Liver (tissue), 9 donors: ENCODE results near the gene B3GALT2. TPM values are rescaled to one million over a fixed set of nuclear protein-coding genes. Genes with fewer than 3 reads are reported as not detected.

Experiments used
- DNase-seq: peaks from one replicate; pipeline ENCODE4 v3.0.0-alpha.2; 2017; ENCODE audit warnings: low spot score
- H3K27ac ChIP-seq, 2 donors: one replicate each; pipeline ENCODE4 v1.7.0; 2013; ENCODE audit warnings: inconsistent platforms in 2 of 2, low read length in 2 of 2, control low read depth in 1 of 2, low read depth in 1 of 2, mild to moderate bottlenecking in 1 of 2
- H3K27me3 ChIP-seq, 4 donors: one replicate each; pipeline versions ENCODE4 v1.6.1 to v1.7.0; 2013; ENCODE audit warnings: low read length in 3 of 4, inconsistent platforms in 1 of 4, mild to moderate bottlenecking in 1 of 4, moderate library complexity in 1 of 4; ENCODE audit not compliant: control insufficient read depth in 4 of 4, insufficient read depth in 4 of 4
- H3K36me3 ChIP-seq, 4 donors: one replicate each; pipeline versions ENCODE4 v1.6.1 to v1.7.0; 2013; ENCODE audit warnings: low read length in 3 of 4, mild to moderate bottlenecking in 3 of 4, low read depth in 1 of 4, moderate library complexity in 1 of 4; ENCODE audit not compliant: control insufficient read depth in 4 of 4, insufficient read depth in 3 of 4
- H3K4me1 ChIP-seq, 4 donors: one replicate each; pipeline versions ENCODE4 v1.6.1 to v1.7.0; 2013; ENCODE audit warnings: low read length in 3 of 4, mild to moderate bottlenecking in 3 of 4, moderate library complexity in 1 of 4; ENCODE audit not compliant: control insufficient read depth in 4 of 4, insufficient read depth in 4 of 4
- H3K4me3 ChIP-seq, 3 donors: one replicate each; pipeline versions ENCODE4 v1.6.1 to v1.7.0; 2013; ENCODE audit warnings: low read length in 3 of 3, control low read depth in 1 of 3, low read depth in 1 of 3, mild to moderate bottlenecking in 1 of 3
- H3K9ac ChIP-seq, 2 donors: one replicate each; pipeline ENCODE4 v1.7.0; 2013; ENCODE audit warnings: low read length in 2 of 2, mild to moderate bottlenecking in 2 of 2, moderate library complexity in 2 of 2, control low read depth in 1 of 2, low read depth in 1 of 2
- H3K9me3 ChIP-seq, 4 donors: one replicate each; pipeline versions ENCODE4 v1.6.1 to v1.7.0; 2013; ENCODE audit warnings: low read length in 3 of 4; ENCODE audit not compliant: control insufficient read depth in 4 of 4
- CTCF ChIP-seq: fragments of 150-350 bp; IDR thresholded peaks from 2 replicates; pipeline ENCODE4 v1.5.1; 2017; ENCODE audit warnings: improper control_type of control experiment, low read depth, low read length; ENCODE audit not compliant: missing input control
- FOXA2 ChIP-seq: IDR thresholded peaks from 2 replicates; pipeline ENCODE4 v1.6.1; 2016; ENCODE audit warnings: antibody characterized with exemption
- GABPA ChIP-seq, 2 donors: IDR thresholded peaks in 1 of 2; conservative IDR thresholded peaks in 1 of 2; 2 replicates each; pipeline ENCODE4 v1.6.1; 2016; ENCODE audit warnings: antibody characterized with exemption in 2 of 2, mild to moderate bottlenecking in 1 of 2, moderate library complexity in 1 of 2
- HNF4A ChIP-seq, 2 donors: conservative IDR thresholded peaks; 2 replicates each; pipeline ENCODE4 v1.6.1; 2016; ENCODE audit warnings: antibody characterized with exemption in 2 of 2, mild to moderate bottlenecking in 2 of 2
- JUND ChIP-seq, 2 donors: IDR thresholded peaks; 2 replicates each; pipeline ENCODE4 v1.6.1; 2016; ENCODE audit warnings: antibody characterized with exemption in 2 of 2
- NR2F2 ChIP-seq: IDR thresholded peaks from 2 replicates; pipeline ENCODE4 v1.6.1; 2016; ENCODE audit warnings: antibody characterized with exemption
- RAD21 ChIP-seq, 2 donors: IDR thresholded peaks; 2 replicates each; pipeline ENCODE4 v1.6.1; 2016; ENCODE audit warnings: antibody characterized with exemption in 2 of 2, mild to moderate bottlenecking in 2 of 2
- YY1 ChIP-seq: IDR thresholded peaks from 2 replicates; pipeline ENCODE4 v1.6.1; 2016; ENCODE audit warnings: antibody characterized with exemption, mild to moderate bottlenecking
- ZBTB33 ChIP-seq: IDR thresholded peaks from 2 replicates; pipeline ENCODE4 v1.6.1; 2016; ENCODE audit warnings: antibody characterized with exemption
- WGBS: extraction: QIAGEN DNeasy Blood & Tissue Kit; methylation state at CpG from one replicate; pipeline ENCODE4 v1.1.7; 2013; 5-methylcytosine and 5-hydroxymethylcytosine counted together
- polyA plus RNA-seq, 2 donors: library from polyadenylated mRNA; stranded (reverse) in 1 of 2; unstranded in 1 of 2; fragments of 200-250 nt in 1 of 2; fragments of >200 nt in 1 of 2; fragmentation: Nextera tagmentation in 1 of 2; extraction: Ambion mirVana in 1 of 2; gene quantifications; one replicate each; pipeline versions ENCODE4 v1.2.1 to v1.2.3, GENCODE V29; 2013 to 2015
- total RNA-seq, 2 donors: library from RNA; depleted of rRNA; stranded (reverse); fragments of >200 nt; gene quantifications; one replicate each; pipeline ENCODE4 v1.2.3, GENCODE V29; 2014
- donor health status: healthy.
- donor health status: healthy.
- donor health status: healthy.
- donor health status: healthy.
- donor health status: healthy.

Gene B3GALT2
- total and polyA plus RNA-seq, 4 donors: 0.10 to 1.9 (median 0.35) TPM

GRCh38 chr1:193199940-193200339 is 13.5 kb upstream of the B3GALT2 start:
- Histone ChIP-seq H3K4me3 (no peak overlapping the region), H3K4me1 (peaks cover 0 to 3% (median 0%) of the 10 kb centered on the region in 4 donors), H3K36me3 (no peaks in the 10 kb centered on the region), H3K27me3 (no peaks in the 10 kb centered on the region), H3K9ac (no peak overlapping the region), H3K9me3 (no peaks in the 10 kb centered on the region), H3K27ac (no peak overlapping the region)
- DNase-seq: no peak
- TF ChIP-seq FOXA2: no peak
- peak in 1 of 2 donors; percentile 14 for TF ChIP-seq HNF4A (conservative IDR thresholded peaks at IDR 0.05)
- no peak for TF ChIP-seq GABPA (IDR thresholded peaks at IDR 0.05 in 1 of 2, conservative IDR thresholded peaks at IDR 0.05 in 1 of 2)
- TF ChIP-seq NR2F2: no peak
- no peak for TF ChIP-seq CTCF
- TF ChIP-seq YY1: no peak
- WGBS: 89% methylated on average over 4 of the region's 4 CpGs

- no peak overlapping the region for H3K27ac ChIP-seq
- peaks cover 0 to 5% (median 0%) of the 10 kb centered on the region in 4 donors for H3K9me3 ChIP-seq
- WGBS: 98% methylated on average over 8 of the region's 8 CpGs
- no peak for DNase-seq
- H3K9ac ChIP-seq: no peak overlapping the region
- TF ChIP-seq ZBTB33: no peak
- no peak for TF ChIP-seq NR2F2
- no peak for TF ChIP-seq RAD21 (IDR thresholded peaks at IDR 0.05)
- H3K4me3 ChIP-seq: no peak overlapping the region
- H3K27me3 ChIP-seq: no peaks in the 10 kb centered on the region
- peaks cover 0 to 2% (median 0%) of the 10 kb centered on the region in 4 donors for H3K36me3 ChIP-seq
- peaks cover 0 to 3% (median 1%) of the 10 kb centered on the region in 4 donors for H3K4me1 ChIP-seq
These were observed 6.2 kb upstream of the B3GALT2 start for GRCh38 chr1:193192586-193192985.

GRCh38 chr1:193190096-193190744 is 3.8 kb upstream of the B3GALT2 start:
- Histone ChIP-seq H3K4me1 (peaks cover 0 to 17% (median 10%) of the 10 kb centered on the region in 4 donors), H3K27me3 (no peaks in the 10 kb centered on the region), H3K9ac (no peak overlapping the region), H3K9me3 (peaks cover 0 to 5% (median 0%) of the 10 kb centered on the region in 4 donors), H3K27ac (no peak overlapping the region), H3K4me3 (no peak overlapping the region), H3K36me3 (peaks cover 0 to 2% (median 0%) of the 10 kb centered on the region in 4 donors)
- DNase-seq: no peak
- TF ChIP-seq RAD21 (IDR thresholded peaks at IDR 0.05): peak; percentile 46 to 62
- TF ChIP-seq JUND (IDR thresholded peaks at IDR 0.05): no peak
